HG02678 (cell line): Measurements from ENCODE around the gene CD46.
"Not testable (repeated sequence)": the region's sequence is repeated elsewhere in the genome, so short reads cannot be mapped to it uniquely, and the experiment has no call there.

Experiments used
- ATAC-seq: cut with Tn5 transposase; IDR thresholded peaks from one replicate; pipeline ENCODE4 v1.9.1; 2021; ENCODE audit warnings: mild to moderate bottlenecking, moderate library complexity; ENCODE audit not compliant: unreplicated experiment

Gene CD46

GRCh38 chr1:207750631-207751305 lies 1.1 kb upstream of the CD46 start:
- ATAC-seq: no peak

- peak; percentile 0 for ATAC-seq
Observed at GRCh38 chr1:207751463-207751789, 428 bp upstream of the CD46 start.

- ATAC-seq: peak; percentile 28
Observed at GRCh38 chr1:207752456-207752998, 673 bp downstream of the CD46 start.

GRCh38 chr1:207753611-207754010 lies 1.8 kb downstream of the CD46 start:
- ATAC-seq: no peak

GRCh38 chr1:207754011-207754410 lies 2.2 kb downstream of the CD46 start:
- ATAC-seq: no peak

GRCh38 chr1:207754974-207755700 lies 3.3 kb downstream of the CD46 start:
- ATAC-seq: no peak

- ATAC-seq: no peak
Observed at GRCh38 chr1:207755846-207756693, 4.2 kb downstream of the CD46 start.

- no peak for ATAC-seq
Observed at GRCh38 chr1:207762622-207763021, 10.8 kb downstream of the CD46 start.

GRCh38 chr1:207763091-207763490 lies 11.2 kb downstream of the CD46 start:
- no peak for ATAC-seq

GRCh38 chr1:207763972-207764371 lies 12.1 kb downstream of the CD46 start:
- no peak for ATAC-seq

- no peak for ATAC-seq
Observed at GRCh38 chr1:207766569-207766968, 14.7 kb downstream of the CD46 start.

- ATAC-seq: not testable (repeated sequence)
Observed at GRCh38 chr1:207770514-207770913, 18.7 kb downstream of the CD46 start.

- not testable (repeated sequence) for ATAC-seq
Observed at GRCh38 chr1:207776045-207776444, 24.2 kb downstream of the CD46 start.

GRCh38 chr1:207777412-207777811 lies 25.6 kb downstream of the CD46 start:
- not testable (repeated sequence) for ATAC-seq

- ATAC-seq: no peak
Observed at GRCh38 chr1:207779008-207779407, 27.2 kb downstream of the CD46 start.

GRCh38 chr1:207781312-207781711 lies 29.5 kb downstream of the CD46 start:
- ATAC-seq: no peak

- no peak for ATAC-seq
Observed at GRCh38 chr1:207787776-207788175, 35.9 kb downstream of the CD46 start.

GRCh38 chr1:207789386-207789785 lies 37.5 kb downstream of the CD46 start:
- ATAC-seq: no peak

GRCh38 chr1:207789792-207790787 lies 38.2 kb downstream of the CD46 start:
- ATAC-seq: no peak

GRCh38 chr1:207791290-207791689 lies 39.4 kb downstream of the CD46 start:
- ATAC-seq: no peak
